H9 (cell line): Measurements from ENCODE around the gene FNDC3B. TPM values are rescaled to one million over a fixed set of nuclear protein-coding genes. Genes with fewer than 3 reads are reported as not detected.

Source experiments
- DNase-seq: peaks from one replicate; pipeline ENCODE4 v3.0.0-alpha.2; 2017
- H2AFZ ChIP-seq: one replicate; pipeline ENCODE4 v1.6.1; 2013; ENCODE audit warnings: mild to moderate bottlenecking, low read length, control low read depth, moderate library complexity
- H2AK5ac ChIP-seq: 2 replicates; pipeline ENCODE4 v1.6.1; 2013; ENCODE audit warnings: low read length, control low read depth, mixed read lengths; ENCODE audit not compliant: insufficient read length
- H2BK120ac ChIP-seq: one replicate; pipeline ENCODE4 v1.6.1; 2013; ENCODE audit warnings: low read depth, mild to moderate bottlenecking, low read length, control low read depth, inconsistent platforms; ENCODE audit not compliant: poor library complexity, severe bottlenecking
- H2BK12ac ChIP-seq: 2 replicates; pipeline ENCODE4 v1.6.1; 2013; ENCODE audit warnings: low read length, control low read depth, mixed read lengths, low read depth; ENCODE audit not compliant: insufficient read length
- H2BK15ac ChIP-seq: 2 replicates; pipeline ENCODE4 v1.6.1; 2013; ENCODE audit warnings: low read depth, low read length, control low read depth
- H2BK20ac ChIP-seq: one replicate; pipeline ENCODE4 v1.6.1; 2013; ENCODE audit warnings: low read depth, mild to moderate bottlenecking, low read length, control low read depth, inconsistent platforms; ENCODE audit not compliant: poor library complexity, severe bottlenecking
- H2BK5ac ChIP-seq: 2 replicates; pipeline ENCODE4 v1.6.1; 2013; ENCODE audit warnings: low read length, control low read depth, mixed read lengths; ENCODE audit not compliant: insufficient read length
- H3K14ac ChIP-seq: 2 replicates; pipeline ENCODE4 v1.6.1; 2013; ENCODE audit warnings: low read length, control low read depth; ENCODE audit not compliant: insufficient read depth
- H3K18ac ChIP-seq: 2 replicates; pipeline ENCODE4 v1.6.1; 2013; ENCODE audit warnings: low read depth, mild to moderate bottlenecking, mixed read lengths, low read length, control low read depth; ENCODE audit not compliant: insufficient read length
- H3K23ac ChIP-seq: 2 replicates; pipeline ENCODE4 v1.6.1; 2013; ENCODE audit warnings: low read length, control low read depth, mixed read lengths, low read depth; ENCODE audit not compliant: insufficient read length
- H3K23me2 ChIP-seq: 2 replicates; pipeline ENCODE4 v1.6.1; 2013; ENCODE audit warnings: low read depth, mild to moderate bottlenecking, mixed read lengths, low read length, control low read depth; ENCODE audit not compliant: insufficient read length, poor library complexity, severe bottlenecking
- H3K27ac ChIP-seq: 2 replicates; pipeline ENCODE4 v1.5.1; 2013; ENCODE audit warnings: low read length, control low read depth, mixed read lengths, low read depth; ENCODE audit not compliant: insufficient read length
- H3K27me3 ChIP-seq: 2 replicates; pipeline ENCODE4 v1.6.1; 2013; ENCODE audit warnings: low read length, control low read depth, inconsistent platforms; ENCODE audit not compliant: insufficient read depth
- H3K4ac ChIP-seq: 2 replicates; pipeline ENCODE4 v1.6.1; 2013; ENCODE audit warnings: low read depth, mild to moderate bottlenecking, control low read depth, inconsistent platforms, low read length, moderate library complexity
- H3K4me1 ChIP-seq: 2 replicates; pipeline ENCODE4 v1.6.1; 2013; ENCODE audit warnings: low read length, control low read depth, inconsistent platforms; ENCODE audit not compliant: insufficient read depth
- H3K4me2 ChIP-seq: 2 replicates; pipeline ENCODE4 v1.6.1; 2013; ENCODE audit warnings: low read length, control low read depth, mixed read lengths; ENCODE audit not compliant: insufficient read length, insufficient read depth
- H3K56ac ChIP-seq: 2 replicates; pipeline ENCODE4 v1.6.1; 2013; ENCODE audit warnings: low read depth, mild to moderate bottlenecking, mixed read lengths, low read length, control low read depth; ENCODE audit not compliant: insufficient read length
- H3K79me1 ChIP-seq: 2 replicates; pipeline ENCODE4 v1.6.1; 2013; ENCODE audit warnings: low read depth, mild to moderate bottlenecking, moderate library complexity, low read length, control low read depth, inconsistent platforms; ENCODE audit not compliant: insufficient read depth, poor library complexity, severe bottlenecking
- H3K79me2 ChIP-seq: 2 replicates; pipeline ENCODE4 v1.6.1; 2013; ENCODE audit warnings: low read length, control low read depth, inconsistent platforms; ENCODE audit not compliant: insufficient read depth
- H3K9ac ChIP-seq: 2 replicates; pipeline ENCODE4 v1.6.1; 2013; ENCODE audit warnings: low read length, control low read depth, mixed read lengths; ENCODE audit not compliant: insufficient read length; ENCODE audit errors: extremely low read depth
- H3K9me3 ChIP-seq: one replicate; pipeline ENCODE4 v1.6.1; 2013; ENCODE audit warnings: low read depth, low read length, inconsistent platforms; ENCODE audit not compliant: control insufficient read depth
- H3T11ph ChIP-seq: one replicate; pipeline ENCODE4 v1.6.1; 2013; ENCODE audit warnings: mild to moderate bottlenecking, low read length, control low read depth, inconsistent platforms
- H4K20me1 ChIP-seq: one replicate; pipeline ENCODE4 v1.6.1; 2013; ENCODE audit not compliant: control insufficient read depth, insufficient read length, insufficient read depth
- H4K5ac ChIP-seq: 2 replicates; pipeline ENCODE4 v1.6.1; 2013; ENCODE audit warnings: low read depth, mild to moderate bottlenecking, mixed read lengths, low read length, control low read depth; ENCODE audit not compliant: insufficient read length
- H4K8ac ChIP-seq: replicated peaks from 2 replicates; pipeline ENCODE4 v1.6.1; 2013; ENCODE audit warnings: low read length, control low read depth, mixed read lengths, low read depth; ENCODE audit not compliant: insufficient read length
- H4K91ac ChIP-seq: 2 replicates; pipeline ENCODE4 v1.6.1; 2013; ENCODE audit warnings: low read depth, mild to moderate bottlenecking, moderate library complexity, mixed read lengths, low read length, control low read depth; ENCODE audit not compliant: insufficient read length
- H3K27ac Mint-ChIP-seq, 3 experiments: 2 replicates in 2 of 3; 3 replicates in 1 of 3; pipeline ENCODE4 v1.8.0; 2020 to 2021; ENCODE audit warnings: mixed read lengths in 3 of 3, mild to moderate bottlenecking in 1 of 3, moderate library complexity in 1 of 3
- H3K27me3 Mint-ChIP-seq: 2 replicates; pipeline ENCODE4 v1.8.0; 2021; ENCODE audit warnings: low read depth, mild to moderate bottlenecking, moderate library complexity, mixed read lengths
- H3K36me3 Mint-ChIP-seq, 3 experiments: 2 replicates in 2 of 3; 3 replicates in 1 of 3; pipeline ENCODE4 v1.8.0; 2020 to 2021; ENCODE audit warnings: low read depth in 3 of 3, mixed read lengths in 3 of 3; ENCODE audit not compliant: insufficient read depth in 1 of 3
- H3K4me1 Mint-ChIP-seq, 2 experiments: 2 replicates each; pipeline ENCODE4 v1.8.0; 2020; ENCODE audit warnings: mixed read lengths in 2 of 2
- H3K4me3 Mint-ChIP-seq, 2 experiments: 2 replicates in 1 of 2; 3 replicates in 1 of 2; pipeline ENCODE4 v1.8.0; 2020 to 2021; ENCODE audit warnings: mild to moderate bottlenecking in 2 of 2, mixed read lengths in 2 of 2, moderate library complexity in 1 of 2
- H3K9me3 Mint-ChIP-seq, 2 experiments: 2 replicates in 1 of 2; 3 replicates in 1 of 2; pipeline ENCODE4 v1.8.0; 2020; ENCODE audit warnings: mild to moderate bottlenecking in 2 of 2, mixed read lengths in 2 of 2, moderate library complexity in 1 of 2
- WGBS: extraction: QIAGEN DNeasy Blood & Tissue Kit; methylation state at CpG from one replicate; pipeline ENCODE4 v1.1.7; 2013; ENCODE audit warnings: missing lambda C conversion rate, low lambda C conversion rate, mixed read lengths; ENCODE audit not compliant: insufficient read length; ENCODE audit errors: extremely low coverage; 5-methylcytosine and 5-hydroxymethylcytosine counted together
- total RNA-seq: library from RNA; stranded (reverse); gene quantifications from 2 replicates; pipeline ENCODE4 v1.2.1, GENCODE V29; 2021
- TF ChIP-seq, protein P1 (sequence below): fragments of 200-600 bp; sonication (generic); conservative IDR thresholded peaks from 3 replicates; pipeline ENCODE4 v1.8.0; 2021; ENCODE audit warnings: antibody characterized with exemption, mild to moderate bottlenecking

The FNDC3B gene
- total RNA-seq, 1 experiment from 2014 or later: 43.8 TPM

DNA sequence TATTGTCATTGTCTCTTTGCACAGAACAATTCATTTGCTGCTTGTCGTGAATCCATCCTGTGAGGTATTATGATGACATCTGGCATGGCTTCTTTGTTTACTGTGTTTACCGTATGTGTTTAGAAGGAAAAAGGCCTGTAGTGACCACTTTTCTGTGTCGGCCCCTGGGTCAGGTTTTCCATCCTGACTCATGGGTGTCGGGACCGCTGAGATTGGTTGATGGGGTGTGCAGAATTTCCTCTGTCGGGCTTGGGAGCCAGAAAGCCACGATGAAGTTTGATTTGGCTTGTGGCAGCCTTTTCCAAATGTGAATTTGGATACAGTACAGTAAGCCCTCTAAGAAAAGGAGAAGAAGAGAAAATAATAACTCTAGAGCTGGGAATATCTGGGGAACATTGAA lies 113.5 kb downstream of the FNDC3B start:
- no peak overlapping the region for H2BK120ac ChIP-seq
- H4K8ac ChIP-seq: no peak overlapping the region
- WGBS: no CpG with 5 or more reads among the region's 7 CpGs
- no peaks in the 10 kb centered on the region for H3K9me3 Mint-ChIP-seq
- H2BK12ac ChIP-seq: no peak overlapping the region
- H2AK5ac ChIP-seq: no peak overlapping the region
- TF ChIP-seq, protein P1, sequence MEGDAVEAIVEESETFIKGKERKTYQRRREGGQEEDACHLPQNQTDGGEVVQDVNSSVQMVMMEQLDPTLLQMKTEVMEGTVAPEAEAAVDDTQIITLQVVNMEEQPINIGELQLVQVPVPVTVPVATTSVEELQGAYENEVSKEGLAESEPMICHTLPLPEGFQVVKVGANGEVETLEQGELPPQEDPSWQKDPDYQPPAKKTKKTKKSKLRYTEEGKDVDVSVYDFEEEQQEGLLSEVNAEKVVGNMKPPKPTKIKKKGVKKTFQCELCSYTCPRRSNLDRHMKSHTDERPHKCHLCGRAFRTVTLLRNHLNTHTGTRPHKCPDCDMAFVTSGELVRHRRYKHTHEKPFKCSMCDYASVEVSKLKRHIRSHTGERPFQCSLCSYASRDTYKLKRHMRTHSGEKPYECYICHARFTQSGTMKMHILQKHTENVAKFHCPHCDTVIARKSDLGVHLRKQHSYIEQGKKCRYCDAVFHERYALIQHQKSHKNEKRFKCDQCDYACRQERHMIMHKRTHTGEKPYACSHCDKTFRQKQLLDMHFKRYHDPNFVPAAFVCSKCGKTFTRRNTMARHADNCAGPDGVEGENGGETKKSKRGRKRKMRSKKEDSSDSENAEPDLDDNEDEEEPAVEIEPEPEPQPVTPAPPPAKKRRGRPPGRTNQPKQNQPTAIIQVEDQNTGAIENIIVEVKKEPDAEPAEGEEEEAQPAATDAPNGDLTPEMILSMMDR: no peak
- H3K79me1 ChIP-seq: no peaks in the 10 kb centered on the region
- H3K14ac ChIP-seq: no peak overlapping the region
- H3K23ac ChIP-seq: no peak overlapping the region
- H3K4me1 Mint-ChIP-seq: peaks cover 71 to 74% of the 10 kb centered on the region in 2 experiments
- no peak overlapping the region for H4K5ac ChIP-seq
- H2BK20ac ChIP-seq: no peak overlapping the region
- no peaks in the 10 kb centered on the region for H4K20me1 ChIP-seq
- H3K4me3 Mint-ChIP-seq: peak overlapping the region in 1 of 2 experiments; percentile 11; a peak in 2 of 5 replicates
- H3K27ac Mint-ChIP-seq: peak overlapping the region; percentile 31 to 91 (median 70)
- no peak overlapping the region for H3K56ac ChIP-seq
- no peak overlapping the region for H2AFZ ChIP-seq
- no peak overlapping the region for H3K4me2 ChIP-seq
- no peak overlapping the region for H4K91ac ChIP-seq
- no peaks in the 10 kb centered on the region for H3K27me3 Mint-ChIP-seq
- H2BK15ac ChIP-seq: no peak overlapping the region
- H3K9me3 ChIP-seq: no peaks in the 10 kb centered on the region
- H3K9ac ChIP-seq: no peak overlapping the region
- H3K23me2 ChIP-seq: no peaks in the 10 kb centered on the region
- H3K36me3 Mint-ChIP-seq: no peaks in the 10 kb centered on the region; a peak in 2 of 7 replicates
- no peak overlapping the region for H2BK5ac ChIP-seq
- H3K4ac ChIP-seq: no peak overlapping the region
- H3K4me1 ChIP-seq: peaks cover 25% of the 10 kb centered on the region
- peaks cover 8% of the 10 kb centered on the region; the same call in 1 of the 2 replicates for H3K79me2 ChIP-seq
- no peak for DNase-seq
- H3K18ac ChIP-seq: no peak overlapping the region
- peak overlapping the region; percentile 40 for H3K27ac ChIP-seq
- H3K27me3 ChIP-seq: no peaks in the 10 kb centered on the region
- H3T11ph ChIP-seq: no peak overlapping the region
